IMR-90 (cell line): ENCODE measurements around the gene AKT3. TPM values are rescaled to one million over a fixed set of nuclear protein-coding genes. Genes with fewer than 3 reads are reported as not detected.

Source experiments
- ATAC-seq: fragments of 200-7000 bp; cut with Tn5 transposase; 2 replicates; pipeline ENCODE4 v1.9.1; 2020; ENCODE audit warnings: low read depth, mild to moderate bottlenecking, moderate library complexity
- BruUV-seq: library from RNA; stranded (reverse); fragments of 400-500 nt; replicated peaks from 2 replicates; lab custom pipeline; 2021; lab: Mats Ljungman, UMichigan
- CTCF ChIA-PET: fragments of 300-600 bp; formaldehyde crosslinking; extraction: SDS; loops from one replicate; lab custom pipeline; 2021; ENCODE audit warnings: antibody characterized with exemption; lab: Yijun Ruan, JAX
- POLR2A ChIA-PET: fragments of 300-600 bp; sonication (Branson Sonifier 250); formaldehyde crosslinking; loops from one replicate; lab custom pipeline; 2022; ENCODE audit warnings: antibody characterized with exemption; ENCODE audit not compliant: unreplicated experiment; lab: Charles Lee
- DNase-seq: peaks from one replicate; pipeline ENCODE4 v3.0.0; 2013
- H2AFZ ChIP-seq: replicated peaks from 2 replicates; pipeline ENCODE3; 2013; ENCODE audit warnings: low read length, mild to moderate bottlenecking; ENCODE audit not compliant: poor library complexity
- H2AK5ac ChIP-seq: 2 replicates; pipeline ENCODE4 v1.6.1; 2013; ENCODE audit warnings: low read depth, low read length, inconsistent platforms
- H2AK9ac ChIP-seq: replicated peaks from 2 replicates; pipeline ENCODE3; 2013; ENCODE audit warnings: mild to moderate bottlenecking, low read depth, low read length, moderate library complexity; ENCODE audit not compliant: poor library complexity
- H2BK120ac ChIP-seq: 2 replicates; pipeline ENCODE4 v1.6.1; 2013; ENCODE audit warnings: low read depth, low read length, inconsistent platforms
- H2BK15ac ChIP-seq: 3 replicates; pipeline ENCODE4 v1.6.1; 2013; ENCODE audit warnings: low read depth, low read length, inconsistent platforms
- H2BK20ac ChIP-seq: 2 replicates; pipeline ENCODE4 v1.6.1; 2013; ENCODE audit warnings: low read depth, mild to moderate bottlenecking, inconsistent platforms, low read length, moderate library complexity
- H2BK5ac ChIP-seq: 2 replicates; pipeline ENCODE4 v1.6.1; 2013; ENCODE audit warnings: mild to moderate bottlenecking, low read depth, low read length, inconsistent platforms; ENCODE audit not compliant: poor library complexity, severe bottlenecking
- H3K14ac ChIP-seq: replicated peaks from 2 replicates; pipeline ENCODE4 v1.6.1; 2013; ENCODE audit warnings: low read depth, low read length, inconsistent platforms
- H3K18ac ChIP-seq: 2 replicates; pipeline ENCODE4 v1.6.1; 2013; ENCODE audit warnings: low read depth, low read length, control low read depth
- H3K23ac ChIP-seq: 2 replicates; pipeline ENCODE4 v1.6.1; 2013; ENCODE audit warnings: low read depth, low read length, inconsistent platforms
- H3K27ac ChIP-seq: 2 replicates; pipeline ENCODE4 v1.5.1; 2013; ENCODE audit warnings: mild to moderate bottlenecking, control low read depth, low read length; ENCODE audit not compliant: insufficient read depth
- H3K27me3 ChIP-seq: 2 replicates; pipeline ENCODE4 v1.6.1; 2013; ENCODE audit warnings: low read length; ENCODE audit not compliant: control insufficient read depth, insufficient read depth
- H3K36me3 ChIP-seq: 2 replicates; pipeline ENCODE4 v1.6.1; 2013; ENCODE audit warnings: low read length, mixed read lengths; ENCODE audit not compliant: control insufficient read depth, insufficient read depth
- H3K4ac ChIP-seq: 2 replicates; pipeline ENCODE4 v1.6.1; 2013; ENCODE audit warnings: low read depth, low read length, inconsistent platforms
- H3K4me1 ChIP-seq: 2 replicates; pipeline ENCODE4 v1.6.1; 2013; ENCODE audit warnings: low read length, mixed read lengths; ENCODE audit not compliant: control insufficient read depth, insufficient read depth
- H3K4me2 ChIP-seq: 2 replicates; pipeline ENCODE4 v1.6.1; 2013; ENCODE audit warnings: low read depth, mild to moderate bottlenecking, control low read depth, low read length, moderate library complexity
- H3K4me3 ChIP-seq: 2 replicates; pipeline ENCODE4 v1.5.1; 2013; ENCODE audit warnings: low read depth, mild to moderate bottlenecking, control low read depth, low read length, moderate library complexity; ENCODE audit not compliant: insufficient read depth
- H3K56ac ChIP-seq: 2 replicates; pipeline ENCODE4 v1.6.1; 2013; ENCODE audit warnings: low read length, inconsistent platforms; ENCODE audit not compliant: insufficient read depth; ENCODE audit errors: extremely low read depth
- H3K79me1 ChIP-seq, 2 experiments: 2 replicates each; pipeline ENCODE4 v1.6.1; 2013; ENCODE audit warnings: low read length in 2 of 2, inconsistent platforms in 1 of 2, low read depth in 1 of 2
- H3K9ac ChIP-seq: 2 replicates; pipeline ENCODE4 v1.6.1; 2013; ENCODE audit warnings: low read depth, low read length, control low read depth
- H3K9me1 ChIP-seq: 2 replicates; pipeline ENCODE4 v1.6.1; 2013; ENCODE audit warnings: low read length, inconsistent platforms; ENCODE audit not compliant: insufficient read depth
- H3K9me3 ChIP-seq: 2 replicates; pipeline ENCODE4 v1.6.1; 2013; ENCODE audit warnings: low read length; ENCODE audit not compliant: control insufficient read depth, insufficient read depth
- H4K20me1 ChIP-seq: 2 replicates; pipeline ENCODE4 v1.6.1; 2013; ENCODE audit warnings: low read length, inconsistent platforms; ENCODE audit not compliant: insufficient read depth
- H4K5ac ChIP-seq: 2 replicates; pipeline ENCODE4 v1.6.1; 2013; ENCODE audit warnings: mild to moderate bottlenecking, low read depth, low read length, control low read depth
- H4K8ac ChIP-seq, 2 experiments: 2 replicates each; pipeline ENCODE4 v1.6.1; 2013; ENCODE audit warnings: low read depth in 2 of 2, low read length in 2 of 2, control low read depth in 1 of 2, inconsistent platforms in 1 of 2
- H4K91ac ChIP-seq: 2 replicates; pipeline ENCODE4 v1.6.1; 2013; ENCODE audit warnings: low read depth, low read length, inconsistent platforms; ENCODE audit not compliant: insufficient read depth
- BHLHE40 ChIP-seq: fragments of 150-350 bp; IDR thresholded peaks from 2 replicates; pipeline ENCODE4 v1.6.1; 2016; ENCODE audit warnings: mild to moderate bottlenecking, low read depth, low read length
- CEBPB ChIP-seq: IDR thresholded peaks from 2 replicates; pipeline ENCODE4 v1.6.1; 2012; ENCODE audit warnings: low read depth, low read length, improper control_type of control experiment
- CHD1 ChIP-seq: IDR thresholded peaks from 2 replicates; pipeline ENCODE4 v1.6.1; 2012; ENCODE audit warnings: low read depth, low read length, improper control_type of control experiment
- CTCF ChIP-seq: conservative IDR thresholded peaks from 2 replicates; pipeline ENCODE4 v1.5.1; 2012; ENCODE audit warnings: mild to moderate bottlenecking, low read depth, low read length, improper control_type of control experiment
- FOS ChIP-seq: fragments of 150-350 bp; IDR thresholded peaks from 2 replicates; pipeline ENCODE4 v1.6.1; 2016; ENCODE audit warnings: low read depth, low read length
- MAFK ChIP-seq: IDR thresholded peaks from 2 replicates; pipeline ENCODE4 v1.6.1; 2012; ENCODE audit warnings: low read depth, low read length, improper control_type of control experiment
- MAZ ChIP-seq: IDR thresholded peaks from 2 replicates; pipeline ENCODE4 v1.6.1; 2012; ENCODE audit warnings: low read depth, mild to moderate bottlenecking, low read length, improper control_type of control experiment, moderate library complexity, borderline replicate concordance
- MXI1 ChIP-seq: IDR thresholded peaks from 2 replicates; pipeline ENCODE4 v1.6.1; 2012; ENCODE audit warnings: low read depth, mild to moderate bottlenecking, low read length, moderate library complexity, borderline replicate concordance
- NFE2L2 ChIP-seq: fragments of 150-350 bp; IDR thresholded peaks from 2 replicates; pipeline ENCODE4 v1.6.1; 2016; ENCODE audit warnings: low read depth, mild to moderate bottlenecking, low read length
- POLR2A ChIP-seq: IDR thresholded peaks from 2 replicates; pipeline ENCODE4 v1.6.1; 2012; ENCODE audit warnings: mild to moderate bottlenecking, low read depth, low read length
- RAD21 ChIP-seq: IDR thresholded peaks from 2 replicates; pipeline ENCODE4 v1.6.1; 2012; ENCODE audit warnings: low read length, improper control_type of control experiment
- RCOR1 ChIP-seq: IDR thresholded peaks from 2 replicates; pipeline ENCODE4 v1.6.1; 2012; ENCODE audit warnings: mild to moderate bottlenecking, low read length, improper control_type of control experiment; ENCODE audit not compliant: insufficient replicate concordance
- RFX5 ChIP-seq: IDR thresholded peaks from 2 replicates; pipeline ENCODE4 v1.8.0; 2012; ENCODE audit warnings: low read depth, mild to moderate bottlenecking, low read length, moderate library complexity
- SMC3 ChIP-seq: fragments of 150-350 bp; IDR thresholded peaks from 2 replicates; pipeline ENCODE4 v1.6.1; 2016; ENCODE audit warnings: low read depth, mild to moderate bottlenecking, antibody characterized with exemption, low read length, moderate library complexity
- USF2 ChIP-seq: fragments of 150-350 bp; IDR thresholded peaks from 2 replicates; pipeline ENCODE4 v1.6.1; 2017; ENCODE audit warnings: mild to moderate bottlenecking, antibody characterized with exemption, low read length, low read depth
- WGBS, 2 experiments: methylation state at CpG; one replicate each; pipeline versions ENCODE4 v1.1.5 to v1.1.7; 2013; ENCODE audit warnings: missing lambda C conversion rate in 2 of 2; ENCODE audit not compliant: insufficient read length in 1 of 2; ENCODE audit errors: extremely low coverage in 2 of 2; 5-methylcytosine and 5-hydroxymethylcytosine counted together
- dilution Hi-C: fragments of 300-500 bp; cut with HindIII; formaldehyde crosslinking; loops from one replicate; pipeline ENCODE4 v1.14.3; 2018; ENCODE audit warnings: low sequenced_read_pairs; ENCODE audit not compliant: unreplicated experiment
- in situ Hi-C: fragments of 300-500 bp; cut with MboI; formaldehyde crosslinking; loops from 3 replicates; pipeline ENCODE4 v1.14.3; 2019; ENCODE audit warnings: low sequenced_read_pairs, inconsistent platforms, mixed read lengths
- intact Hi-C: fragments of 100-400 bp; cut with micrococcal nuclease; formaldehyde crosslinking; loops from 2 replicates; pipeline ENCODE4 v1.10.0; 2022
- polyA plus RNA-seq, 3 experiments: library from polyadenylated mRNA; depleted of rRNA; stranded (reverse); fragments of >200 nt; gene quantifications; 2 replicates each; pipeline ENCODE4 v1.2.3, GENCODE V29; 2012; ENCODE audit warnings: low replicate concordance in 1 of 3
- total RNA-seq: library from RNA; depleted of rRNA; stranded (reverse); fragments of >200 nt; gene quantifications from 2 replicates; pipeline ENCODE4 v1.2.3, GENCODE V29; 2012

AKT3 gene
- total and polyA plus RNA-seq, 2 of the 4 experiments (the other 2 are of a cell fraction), result 15.2 to 19.4 TPM

GRCh38 chr1:243455760-243456651 is 394.0 kb downstream of the AKT3 start:
- H3K4me2 ChIP-seq, result no peak overlapping the region
- POLR2A ChIA-PET, result interaction anchor here (0.6 kb wide), 1 partner anchor 66 kb away, joined by 3 read pairs; no protein-coding TSS in a partner anchor
- TF ChIP-seq USF2 (no peak), RFX5 (no peak), BHLHE40 (no peak), SMC3 (no peak), MAFK (no peak), RCOR1 (no peak), CEBPB (no peak), POLR2A (no peak), CHD1 (no peak), NFE2L2 (no peak), CTCF (no peak), MXI1 (no peak), MAZ (no peak), RAD21 (no peak), FOS (no peak)

More at GRCh38 chr1:243455760-243456651, 394.0 kb downstream of the AKT3 start:
- no peaks in the 10 kb centered on the region for H3K9me3 ChIP-seq
- no peak overlapping the region for H3K9ac ChIP-seq
- BruUV-seq, result no TSS peak
- no peaks in the 10 kb centered on the region for H3K9me1 ChIP-seq
- no peak overlapping the region for H3K27ac ChIP-seq
- no peak overlapping the region for H3K4me3 ChIP-seq
- H2BK120ac ChIP-seq, result no peak overlapping the region
- no peak overlapping the region for H2BK5ac ChIP-seq
- dilution Hi-C loops, result no loop called here
- no peak overlapping the region for H3K14ac ChIP-seq
- no peaks in the 10 kb centered on the region for H4K20me1 ChIP-seq
- in situ Hi-C loops, result no loop called here
- no peak overlapping the region for H4K5ac ChIP-seq
- H3K4ac ChIP-seq, result no peak overlapping the region
- H4K8ac ChIP-seq, result no peak overlapping the region
- no peaks in the 10 kb centered on the region for H3K4me1 ChIP-seq
- H3K36me3 ChIP-seq, result no peaks in the 10 kb centered on the region
- no peak overlapping the region for H4K91ac ChIP-seq
- no peak overlapping the region for H2BK15ac ChIP-seq
- H3K27me3 ChIP-seq, result no peaks in the 10 kb centered on the region
- CTCF ChIA-PET, result no interaction called here
- DNase-seq, result no peak
- intact Hi-C loops, result no loop called here
- H2AFZ ChIP-seq, result no peak overlapping the region
- 100% methylated on average over 1 of the region's 11 CpGs; no CpG with 5 or more reads in 1 of the 2 experiments for whole genome bisulfite sequencing, 2 experiments
- H2AK9ac ChIP-seq, result no peak overlapping the region
- no peak overlapping the region for H3K23ac ChIP-seq
- ATAC-seq, result no peak
- H2BK20ac ChIP-seq, result no peak overlapping the region
- H3K79me1 ChIP-seq, result no peaks in the 10 kb centered on the region; a peak in 1 of 4 replicates
- H2AK5ac ChIP-seq, result no peak overlapping the region
- no peak overlapping the region for H3K18ac ChIP-seq
- H3K56ac ChIP-seq, result no peak overlapping the region
